HCT116 (cell line): ENCODE measurements around the gene PEDS1. TPM values are rescaled to one million over a fixed set of nuclear protein-coding genes. Genes with fewer than 3 reads are reported as not detected.

Experiments used
- ATAC-seq: fragments of 200-7000 bp; cut with Tn5 transposase; 2 replicates; pipeline ENCODE4 v1.9.1; 2020; ENCODE audit warnings: mild to moderate bottlenecking, moderate library complexity
- BruUV-seq: library from RNA; stranded (reverse); fragments of 400-500 nt; replicated peaks from 2 replicates; lab custom pipeline; 2021; lab: Mats Ljungman, UMichigan
- CTCF ChIA-PET: fragments of 300-600 bp; sonication (Branson Sonifier 250); formaldehyde crosslinking; loops from one replicate; lab custom pipeline; 2021; ENCODE audit warnings: antibody characterized with exemption; lab: Charles Lee
- POLR2A ChIA-PET: fragments of 300-600, 350-600 bp; sonication (Branson Sonifier 250); formaldehyde crosslinking; loops from one replicate; lab custom pipeline; 2021; ENCODE audit warnings: antibody characterized with exemption; lab: Charles Lee
- RAD21 ChIA-PET, 2 experiments: fragments of 300-600 bp; sonication (Branson Sonifier 250); formaldehyde crosslinking; loops; one replicate each; lab custom pipeline; 2023; ENCODE audit warnings: low total read pairs in 2 of 2; ENCODE audit not compliant: uncharacterized antibody in 2 of 2, unreplicated experiment in 2 of 2, low non-redundant PET in 1 of 2; lab: Charles Lee
- DNase-seq: peaks from one replicate; pipeline ENCODE4 v3.0.0-alpha.2; 2010; ENCODE audit warnings: low read depth, low spot score
- H2AFZ ChIP-seq: fragments of 200-600 bp; shearing (Covaris generic), sonication (generic); 2 replicates; pipeline ENCODE4 v1.6.1; 2017; ENCODE audit warnings: low read depth, mixed run types, mixed read lengths, antibody characterized with exemption, low read length; ENCODE audit not compliant: poor library complexity, severe bottlenecking
- H3K27ac ChIP-seq: 2 replicates; pipeline ENCODE4 v1.5.1; 2012; ENCODE audit warnings: low read depth, low read length
- H3K27me3 ChIP-seq: fragments of 200-600 bp; sonication (generic); 2 replicates; pipeline ENCODE4 v1.6.1; 2016; ENCODE audit warnings: mixed run types, low read length, mixed read lengths; ENCODE audit not compliant: insufficient read depth
- H3K36me3 ChIP-seq, 2 experiments: fragments of 200-500 bp in 1 of 2; fragments of 200-600 bp in 1 of 2; sonication (Bioruptor generic) in 1 of 2; sonication (generic) in 1 of 2; 2 replicates each; pipeline versions ENCODE4 v1.5.1 to v1.6.1; 2014 to 2016; ENCODE audit warnings: low read length in 2 of 2, inconsistent platforms in 1 of 2, mixed read lengths in 1 of 2, mixed run types in 1 of 2; ENCODE audit not compliant: insufficient read depth in 2 of 2, control insufficient read depth in 1 of 2
- H3K4me1 ChIP-seq, 2 experiments: fragments of 200-600 bp in 1 of 2; sonication (generic) in 1 of 2; 2 replicates each; pipeline versions ENCODE4 v1.5.1 to v1.6.1; 2012 to 2017; ENCODE audit warnings: low read length in 2 of 2, inconsistent platforms in 1 of 2, mild to moderate bottlenecking in 1 of 2, mixed read lengths in 1 of 2, mixed run types in 1 of 2, moderate library complexity in 1 of 2; ENCODE audit not compliant: insufficient read depth in 2 of 2, control insufficient read depth in 1 of 2
- H3K4me2 ChIP-seq: fragments of 200-600 bp; sonication (generic); 2 replicates; pipeline ENCODE4 v1.6.1; 2017; ENCODE audit warnings: mixed run types, low read length, mixed read lengths
- H3K4me3 ChIP-seq, 2 experiments: fragments of 200-600 bp in 1 of 2; sonication (generic) in 1 of 2; replicated peaks in 1 of 2; 2 replicates each; pipeline ENCODE4 v1.5.1; 2011 to 2016; ENCODE audit warnings: low read length in 2 of 2, control low read depth in 1 of 2, low read depth in 1 of 2, mild to moderate bottlenecking in 1 of 2, mixed read lengths in 1 of 2, mixed run types in 1 of 2
- H3K79me2 ChIP-seq: fragments of 200-600 bp; sonication (generic); 2 replicates; pipeline ENCODE4 v1.6.1; 2017; ENCODE audit warnings: mild to moderate bottlenecking, mixed run types, low read length, moderate library complexity, mixed read lengths; ENCODE audit not compliant: insufficient read depth
- H3K9ac ChIP-seq: fragments of 200-600 bp; sonication (generic); 2 replicates; pipeline ENCODE4 v1.6.1; 2016; ENCODE audit warnings: low read length, mixed read lengths
- H3K9me2 ChIP-seq: fragments of 200-600 bp; sonication (generic), shearing (Covaris generic); 2 replicates; pipeline ENCODE4 v1.6.1; 2017; ENCODE audit warnings: mixed run types, mild to moderate bottlenecking, moderate library complexity; ENCODE audit not compliant: insufficient read depth
- H3K9me3 ChIP-seq, 2 experiments: fragments of 200-500 bp in 1 of 2; fragments of 200-600 bp in 1 of 2; sonication (Bioruptor generic) in 1 of 2; sonication (generic) in 1 of 2; 2 replicates each; pipeline ENCODE4 v1.6.1; 2014 to 2017; ENCODE audit warnings: low read length in 2 of 2, mixed read lengths in 2 of 2, inconsistent platforms in 1 of 2, low read depth in 1 of 2, mild to moderate bottlenecking in 1 of 2, mixed run types in 1 of 2, moderate library complexity in 1 of 2; ENCODE audit not compliant: control insufficient read depth in 1 of 2, insufficient read depth in 1 of 2
- H4K20me1 ChIP-seq: fragments of 200-600 bp; sonication (generic), shearing (Covaris generic); 2 replicates; pipeline ENCODE4 v1.6.1; 2017; ENCODE audit warnings: mixed run types, mild to moderate bottlenecking, moderate library complexity; ENCODE audit not compliant: insufficient read depth
- EZH2 ChIP-seq: fragments of 200-600 bp; sonication (generic); IDR thresholded peaks from 2 replicates; pipeline ENCODE4 v1.6.1; 2017; ENCODE audit warnings: antibody characterized with exemption, mixed run types
- POLR2A ChIP-seq: IDR thresholded peaks from 2 replicates; pipeline ENCODE4 v1.7.0; 2011; ENCODE audit warnings: borderline replicate concordance; ENCODE audit not compliant: insufficient read depth, insufficient read length; ENCODE audit errors: extremely low read depth
- POLR2AphosphoS5 ChIP-seq: IDR thresholded peaks from 2 replicates; pipeline ENCODE4 v1.6.1; 2011; ENCODE audit warnings: mild to moderate bottlenecking, low read depth, low read length, moderate library complexity
- RAD21 ChIP-seq: IDR thresholded peaks from 2 replicates; pipeline ENCODE4 v1.6.1; 2012; ENCODE audit warnings: low read depth, mild to moderate bottlenecking
- SIN3A ChIP-seq: IDR thresholded peaks from 2 replicates; pipeline ENCODE4 v1.6.1; 2012; ENCODE audit warnings: low read depth
- SP1 ChIP-seq: IDR thresholded peaks from 2 replicates; pipeline ENCODE4 v1.6.1; 2012; ENCODE audit warnings: low read depth
- SRF ChIP-seq: IDR thresholded peaks from 2 replicates; pipeline ENCODE4 v1.6.1; 2012; ENCODE audit warnings: low read depth
- ZFX ChIP-seq: fragments of 450-650 bp; IDR thresholded peaks from 2 replicates; pipeline ENCODE4 v1.6.1; 2017
- intact Hi-C: fragments of 100-400 bp; cut with micrococcal nuclease; formaldehyde crosslinking; loops from 2 replicates; pipeline ENCODE4 v1.10.0; 2022
- total RNA-seq: library from RNA; stranded (reverse); gene quantifications from one replicate; pipeline ENCODE4 v1.2.1, GENCODE V29; 2021; ENCODE audit not compliant: unreplicated experiment
- TF ChIP-seq, protein P1 (sequence below): IDR thresholded peaks from 2 replicates; pipeline ENCODE4 v1.6.1; 2012; ENCODE audit warnings: low read depth

PEDS1 gene
- total RNA-seq, 1 experiment from 2014 or later: 31.9 TPM

DNA sequence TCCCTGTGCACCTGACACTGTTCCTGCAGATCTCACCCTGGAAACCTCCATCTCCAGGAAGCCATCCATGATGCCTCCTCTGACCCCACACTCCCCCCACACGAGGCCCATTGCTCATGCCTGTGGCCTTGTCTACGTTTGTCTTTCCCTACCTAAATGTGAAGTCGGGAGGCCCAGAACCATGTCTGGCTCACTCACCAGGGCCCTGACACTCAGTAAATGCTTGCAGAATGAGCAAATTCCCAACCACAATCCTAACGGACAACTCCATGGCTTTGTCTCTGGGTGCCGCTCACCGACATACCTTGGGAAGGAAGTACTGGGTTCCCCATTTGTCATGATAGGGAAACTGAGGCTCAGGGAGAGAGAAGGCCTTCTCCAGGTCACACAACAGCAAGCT, 7.3 kb downstream of the PEDS1 start:
- Histone ChIP-seq H3K4me3 (no peak overlapping the region), H3K4me2 (no peak overlapping the region), H3K9ac (no peak overlapping the region), H3K27me3 (no peaks in the 10 kb centered on the region), H3K9me2 (no peaks in the 10 kb centered on the region), H3K36me3 (peaks cover 31 to 40% of the 10 kb centered on the region in 2 experiments), H4K20me1 (no peaks in the 10 kb centered on the region), H3K4me1 (peaks cover 15 to 64% of the 10 kb centered on the region in 2 experiments), H2AFZ (no peak overlapping the region), H3K79me2 (peaks cover 90% of the 10 kb centered on the region), H3K9me3 (no peaks in the 10 kb centered on the region), H3K27ac (0 out of 2 replicates have a peak overlapping the region, but pooled peaks have one; percentile 22)
- ChIA-PET POLR2A (no interaction called here), CTCF (no interaction called here), RAD21 (no interaction called here)
- ATAC-seq: no peak
- BruUV-seq: no TSS peak
- TF ChIP-seq SRF (no peak), POLR2AphosphoS5 (no peak), EZH2 (no peak), SP1 (no peak), RAD21 (no peak), SIN3A (no peak), POLR2A (no peak), ZFX (no peak)
- TF ChIP-seq, protein P1, sequence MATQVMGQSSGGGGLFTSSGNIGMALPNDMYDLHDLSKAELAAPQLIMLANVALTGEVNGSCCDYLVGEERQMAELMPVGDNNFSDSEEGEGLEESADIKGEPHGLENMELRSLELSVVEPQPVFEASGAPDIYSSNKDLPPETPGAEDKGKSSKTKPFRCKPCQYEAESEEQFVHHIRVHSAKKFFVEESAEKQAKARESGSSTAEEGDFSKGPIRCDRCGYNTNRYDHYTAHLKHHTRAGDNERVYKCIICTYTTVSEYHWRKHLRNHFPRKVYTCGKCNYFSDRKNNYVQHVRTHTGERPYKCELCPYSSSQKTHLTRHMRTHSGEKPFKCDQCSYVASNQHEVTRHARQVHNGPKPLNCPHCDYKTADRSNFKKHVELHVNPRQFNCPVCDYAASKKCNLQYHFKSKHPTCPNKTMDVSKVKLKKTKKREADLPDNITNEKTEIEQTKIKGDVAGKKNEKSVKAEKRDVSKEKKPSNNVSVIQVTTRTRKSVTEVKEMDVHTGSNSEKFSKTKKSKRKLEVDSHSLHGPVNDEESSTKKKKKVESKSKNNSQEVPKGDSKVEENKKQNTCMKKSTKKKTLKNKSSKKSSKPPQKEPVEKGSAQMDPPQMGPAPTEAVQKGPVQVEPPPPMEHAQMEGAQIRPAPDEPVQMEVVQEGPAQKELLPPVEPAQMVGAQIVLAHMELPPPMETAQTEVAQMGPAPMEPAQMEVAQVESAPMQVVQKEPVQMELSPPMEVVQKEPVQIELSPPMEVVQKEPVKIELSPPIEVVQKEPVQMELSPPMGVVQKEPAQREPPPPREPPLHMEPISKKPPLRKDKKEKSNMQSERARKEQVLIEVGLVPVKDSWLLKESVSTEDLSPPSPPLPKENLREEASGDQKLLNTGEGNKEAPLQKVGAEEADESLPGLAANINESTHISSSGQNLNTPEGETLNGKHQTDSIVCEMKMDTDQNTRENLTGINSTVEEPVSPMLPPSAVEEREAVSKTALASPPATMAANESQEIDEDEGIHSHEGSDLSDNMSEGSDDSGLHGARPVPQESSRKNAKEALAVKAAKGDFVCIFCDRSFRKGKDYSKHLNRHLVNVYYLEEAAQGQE: no peak
- intact Hi-C loops: no loop called here
- DNase-seq: no peak
